ENCODE data around the gene HOXD11. TPM values are rescaled to one million over a fixed set of nuclear protein-coding genes. Genes with fewer than 3 reads are reported as not detected.

The HOXD11 gene
- total RNA-seq, 4 donors from 2014 or later = not detected

DNA sequence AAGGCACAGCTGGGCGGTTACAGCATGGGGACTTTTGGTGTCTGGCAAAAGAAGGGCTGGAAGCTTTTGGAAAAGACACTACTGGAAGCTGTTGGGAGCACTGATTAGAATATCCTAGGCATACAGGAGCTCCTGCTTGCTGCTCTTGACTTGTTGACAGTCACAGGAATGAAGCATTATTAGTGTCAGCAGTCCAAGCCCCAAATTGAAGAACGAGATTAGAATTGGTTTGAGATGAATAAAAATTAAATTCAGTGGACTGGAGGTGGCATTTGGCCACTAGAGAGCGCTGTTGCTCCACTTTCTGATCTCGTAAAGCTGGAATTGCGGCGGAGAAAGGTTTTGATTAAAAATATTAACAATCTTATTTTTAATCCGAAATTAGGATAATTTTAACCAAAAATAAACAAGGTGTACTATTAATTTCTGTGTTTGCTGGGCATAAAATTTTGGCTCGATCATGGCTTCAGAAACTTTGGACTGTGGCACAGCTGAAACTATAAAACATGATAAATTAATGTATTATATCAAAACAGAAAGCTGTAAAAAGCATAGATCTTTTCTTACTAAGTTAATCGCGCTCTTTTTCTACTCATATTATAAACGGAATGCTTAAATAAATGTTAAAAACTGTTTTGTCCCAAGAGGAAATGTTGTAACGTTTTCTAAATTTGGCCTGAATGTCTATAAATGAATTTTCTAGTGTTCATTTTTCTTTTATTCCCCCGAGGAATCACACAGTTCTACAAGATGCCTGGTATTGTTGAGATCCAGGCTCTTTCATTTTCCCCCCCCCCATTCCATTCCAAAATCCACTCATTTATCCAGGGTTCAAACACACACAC, 20.1 kb downstream of the HOXD11 start:
- Histone ChIP-seq H3K4me1 (peaks cover 5 to 28% of the 10 kb centered on the region in 2 donors), H3K27me3 (peaks cover 70% of the 10 kb centered on the region), H3K4me3 (replicated peaks in 1 of 3) (no peak overlapping the region), H3K27ac (no peak overlapping the region), H3K9me3 (no peaks in the 10 kb centered on the region), H3K36me3 (no peaks in the 10 kb centered on the region)
- 3 to 6% methylated on average over 13 of the region's 13 CpGs for WGBS, 2 donors
- peak; percentile 68 to 73 for DNase-seq
- TF ChIP-seq, protein P1, sequence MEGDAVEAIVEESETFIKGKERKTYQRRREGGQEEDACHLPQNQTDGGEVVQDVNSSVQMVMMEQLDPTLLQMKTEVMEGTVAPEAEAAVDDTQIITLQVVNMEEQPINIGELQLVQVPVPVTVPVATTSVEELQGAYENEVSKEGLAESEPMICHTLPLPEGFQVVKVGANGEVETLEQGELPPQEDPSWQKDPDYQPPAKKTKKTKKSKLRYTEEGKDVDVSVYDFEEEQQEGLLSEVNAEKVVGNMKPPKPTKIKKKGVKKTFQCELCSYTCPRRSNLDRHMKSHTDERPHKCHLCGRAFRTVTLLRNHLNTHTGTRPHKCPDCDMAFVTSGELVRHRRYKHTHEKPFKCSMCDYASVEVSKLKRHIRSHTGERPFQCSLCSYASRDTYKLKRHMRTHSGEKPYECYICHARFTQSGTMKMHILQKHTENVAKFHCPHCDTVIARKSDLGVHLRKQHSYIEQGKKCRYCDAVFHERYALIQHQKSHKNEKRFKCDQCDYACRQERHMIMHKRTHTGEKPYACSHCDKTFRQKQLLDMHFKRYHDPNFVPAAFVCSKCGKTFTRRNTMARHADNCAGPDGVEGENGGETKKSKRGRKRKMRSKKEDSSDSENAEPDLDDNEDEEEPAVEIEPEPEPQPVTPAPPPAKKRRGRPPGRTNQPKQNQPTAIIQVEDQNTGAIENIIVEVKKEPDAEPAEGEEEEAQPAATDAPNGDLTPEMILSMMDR (IDR thresholded peaks at IDR 0.05) = peak; percentile 72 to 88 (median 80)
- no peak for TF ChIP-seq POLR2A (IDR thresholded peaks at IDR 0.05)
- intact Hi-C loops (cut with DNase I) = loop anchor here (5.0 to 10.0 kb wide), 3 partner anchors 430 to 1018 kb away; no protein-coding TSS in a partner anchor

DNA sequence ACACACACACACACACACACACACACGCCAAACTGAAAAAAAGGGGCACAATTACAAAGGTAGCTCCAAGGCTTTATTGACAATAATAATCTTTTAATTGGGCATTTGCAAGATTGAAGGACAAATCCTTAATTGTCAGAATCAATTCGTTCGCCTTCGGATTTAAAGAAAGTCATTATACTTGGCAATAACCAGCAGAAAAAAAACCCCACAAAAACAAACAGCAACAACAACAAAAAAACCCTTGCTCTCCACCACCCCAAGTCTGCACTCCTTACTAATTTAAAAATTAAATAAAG, 20.6 kb downstream of the HOXD11 start:
- intact Hi-C loops (cut with DNase I) = loop anchor here (5.0 to 10.0 kb wide), 3 partner anchors 430 to 1017 kb away; no protein-coding TSS in a partner anchor
- Histone ChIP-seq H3K9me3 (no peaks in the 10 kb centered on the region), H3K36me3 (no peaks in the 10 kb centered on the region), H3K27me3 (peaks cover 70% of the 10 kb centered on the region), H3K27ac (no peak overlapping the region), H3K4me3 (replicated peaks in 1 of 3) (no peak overlapping the region), H3K4me1 (peaks cover 5 to 22% of the 10 kb centered on the region in 2 donors)
- TF ChIP-seq POLR2A (IDR thresholded peaks at IDR 0.05) = no peak
- TF ChIP-seq, protein P1 (IDR thresholded peaks at IDR 0.05) = no peak
- WGBS, 2 donors = 19 to 26% methylated on average over 4 of the region's 4 CpGs
- no peak for DNase-seq

DNA sequence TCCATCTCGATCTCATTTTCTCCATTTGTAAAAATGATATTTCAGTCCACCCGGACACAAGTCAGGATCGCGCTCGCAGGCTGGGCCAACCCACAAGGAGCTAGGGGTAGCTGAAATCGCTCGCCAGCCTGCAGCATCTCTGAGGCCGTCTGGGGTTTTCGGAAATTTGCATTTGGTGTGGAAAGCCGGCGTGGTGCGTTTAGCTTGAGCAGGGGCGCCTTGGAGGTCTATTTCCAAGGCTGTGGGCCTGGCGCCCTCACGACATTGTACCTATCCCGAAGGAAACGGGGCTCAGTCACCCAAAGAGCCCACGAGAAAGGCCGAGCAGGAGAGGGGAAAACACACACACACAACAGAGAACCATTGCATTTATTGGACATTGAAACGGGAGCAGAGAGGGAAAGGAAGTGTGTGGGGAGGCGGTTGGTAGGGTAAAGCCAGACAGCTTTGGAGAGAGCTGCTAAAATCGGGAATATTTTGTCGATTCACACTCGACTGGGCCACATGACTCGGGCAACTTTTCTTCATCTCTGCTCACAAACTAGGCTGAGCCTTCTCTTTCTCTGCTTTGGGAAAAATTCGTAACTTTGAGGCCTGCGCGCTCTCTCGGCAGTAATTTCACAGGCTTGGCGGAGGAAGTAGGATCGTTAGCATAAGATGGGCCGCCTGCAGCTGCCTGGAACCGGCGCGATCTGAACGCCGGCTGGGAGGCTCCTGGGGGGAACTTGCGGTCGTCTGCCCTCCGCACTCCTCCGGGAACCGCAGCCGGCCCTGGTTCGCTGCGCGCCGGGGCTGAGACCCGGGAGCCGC, 21.3 kb downstream of the HOXD11 start:
- H3K4me1 ChIP-seq = peaks cover 5 to 15% of the 10 kb centered on the region in 2 donors
- 16 to 22% methylated on average over 41 to 49 of the region's 49 CpGs for WGBS, 2 donors
- no peak for TF ChIP-seq POLR2A (IDR thresholded peaks at IDR 0.05)
- TF ChIP-seq, protein P1 (IDR thresholded peaks at IDR 0.05) = no peak
- H3K27me3 ChIP-seq = peaks cover 70% of the 10 kb centered on the region
- H3K36me3 ChIP-seq = no peaks in the 10 kb centered on the region
- no peaks in the 10 kb centered on the region for H3K9me3 ChIP-seq
- H3K4me3 ChIP-seq (replicated peaks in 1 of 3) = no peak overlapping the region
- H3K27ac ChIP-seq = peak overlapping the region in 1 of 3 donors; percentile 36
- no peak for DNase-seq
- intact Hi-C loops (cut with DNase I) = loop anchor here (5.0 to 10.0 kb wide), 3 partner anchors 429 to 1016 kb away; no protein-coding TSS in a partner anchor

DNA sequence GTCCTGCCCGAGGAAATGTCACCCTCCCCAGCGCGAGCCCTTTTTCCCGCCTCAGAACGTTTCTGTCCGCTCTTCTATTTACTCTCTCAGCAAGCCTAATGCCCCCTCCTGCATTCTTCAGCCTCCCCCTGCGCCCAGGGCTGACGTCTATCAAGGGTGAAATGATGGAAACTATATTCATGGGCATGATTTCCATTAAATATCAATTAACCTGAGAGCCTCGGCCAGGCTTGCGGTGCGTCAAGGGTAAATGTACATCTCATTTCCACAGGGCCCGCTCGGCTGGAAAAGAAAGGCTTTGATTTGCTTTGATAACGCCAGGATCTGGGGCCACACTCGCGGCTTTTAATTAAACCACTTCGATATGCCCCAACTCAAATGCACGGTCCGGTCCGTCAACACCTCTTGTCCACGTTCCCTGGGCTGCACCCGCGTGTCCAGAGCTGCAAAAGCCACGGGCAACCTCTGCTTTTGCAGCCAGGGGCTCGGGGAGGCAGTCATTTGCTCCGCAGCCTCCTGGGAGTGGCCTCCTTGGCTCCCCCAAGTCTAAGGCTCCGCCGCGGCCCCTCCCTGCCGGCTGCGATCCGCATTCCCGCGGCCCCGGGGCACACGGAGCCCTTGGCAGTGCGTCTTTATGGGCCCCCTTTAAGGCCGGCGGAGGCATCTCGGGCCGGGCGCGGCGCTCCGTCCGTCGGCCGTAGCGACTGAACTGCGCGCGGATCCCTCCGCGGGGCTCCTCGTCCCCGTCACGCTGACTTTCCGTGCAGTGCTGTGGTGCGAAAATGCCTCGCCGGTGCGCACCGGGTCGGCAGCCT, 22.1 kb downstream of the HOXD11 start, which contains the start of gene HOXD8:
Gene HOXD8 (plus strand): TSS at position 724 of the 815 bp plus-strand sequence. CDS start 662 bp downstream, outside the sequence.
- intact Hi-C loops (cut with DNase I) = loop anchor here (5.0 to 10.0 kb wide), 3 partner anchors 428 to 1016 kb away; no protein-coding TSS in a partner anchor
- H3K36me3 ChIP-seq = no peaks in the 10 kb centered on the region
- WGBS, 2 donors = 4 to 6% methylated on average over 23 to 36 of the region's 64 CpGs
- TF ChIP-seq, protein P1 (IDR thresholded peaks at IDR 0.05) = no peak
- TF ChIP-seq POLR2A (IDR thresholded peaks at IDR 0.05) = no peak
- peaks cover 5 to 14% of the 10 kb centered on the region in 2 donors for H3K4me1 ChIP-seq
- H3K27ac ChIP-seq = peak within 1 kb of the TSS; percentile 12 to 54 (median 50)
- no peaks in the 10 kb centered on the region for H3K9me3 ChIP-seq
- H3K27me3 ChIP-seq = peaks cover 68% of the 10 kb centered on the region
- H3K4me3 ChIP-seq (replicated peaks in 1 of 3) = peak within 1 kb of the TSS in 1 of 3 donors; percentile 23
- DNase-seq = peak in 1 of 2 donors; percentile 32
